HEK293T (cell line): ENCODE results near the gene ZBTB47.

ENCODE experiments used
- FOXA1 ChIP-seq: fragments of 450-650 bp; IDR thresholded peaks from 2 replicates; pipeline ENCODE4 v1.6.1; 2016; ENCODE audit warnings: mild to moderate bottlenecking
- FOXK2 ChIP-seq: fragments of 450-650 bp; IDR thresholded peaks from 2 replicates; pipeline ENCODE4 v1.6.1; 2016; ENCODE audit warnings: mild to moderate bottlenecking
- L3MBTL2 ChIP-seq: fragments of 450-650 bp; conservative IDR thresholded peaks from 2 replicates; pipeline ENCODE4 v1.6.1; 2016; ENCODE audit warnings: mild to moderate bottlenecking
- SP1 ChIP-seq: fragments of 450-650 bp; IDR thresholded peaks from 2 replicates; pipeline ENCODE4 v1.6.1; 2017
- SUZ12 ChIP-seq: fragments of 450-650 bp; IDR thresholded peaks from 2 replicates; pipeline ENCODE4 v1.6.1; 2016; ENCODE audit warnings: mild to moderate bottlenecking

GRCh38 chr3:42713747-42714146 is 60.2 kb downstream of the ZBTB47 start:
- no peak for TF ChIP-seq SP1
- no peak for TF ChIP-seq SUZ12
- no peak for TF ChIP-seq FOXA1
- TF ChIP-seq FOXK2, result no peak
- no peak for TF ChIP-seq L3MBTL2
